ENCODE results near the gene ABRAXAS1. TPM values are rescaled to one million over a fixed set of nuclear protein-coding genes. Genes with fewer than 3 reads are reported as not detected.
A peak's percentile ranks its signal among the peaks of the same experiment; 100 is the strongest.
"Not testable (repeated sequence)": the region's sequence is repeated elsewhere in the genome, so short reads cannot be mapped to it uniquely, and the experiment has no call there.

The ABRAXAS1 gene
- total RNA-seq, 2 experiments from 2014 or later = 19.4 to 20.6 TPM

- intact Hi-C loops (cut with micrococcal nuclease) = no loop called here
- Mint-ChIP-seq H3K27me3 (no peaks in the 10 kb centered on the region), H3K36me3 (ENCODE audit: low read depth) (no peaks in the 10 kb centered on the region), H3K4me3 (no peak overlapping the region), H3K27ac (no peak overlapping the region), H3K4me1 (ENCODE audit: low read depth) (no peaks in the 10 kb centered on the region), H3K9me3 (no peaks in the 10 kb centered on the region)
- no peak for DNase-seq
- CTCF ChIA-PET = interaction anchor here (1.0 to 2.0 kb wide), 3 partner anchors 8 to 146 kb away, joined by 4 to 9 read pairs (median 7); no protein-coding TSS in a partner anchor
- ATAC-seq = no peak
- no peak for TF ChIP-seq CTCF (IDR thresholded peaks at IDR 0.05)
- POLR2A ChIA-PET = interaction anchor here (1.4 kb wide), 1 partner anchor 12 kb away, joined by 5 read pairs; no protein-coding TSS in a partner anchor
Observed at GRCh38 chr4:83498187-83498586, 13.3 kb upstream of the ABRAXAS1 start.

GRCh38 chr4:83496085-83496917 lies 11.4 kb upstream of the ABRAXAS1 start:
- H3K4me3 Mint-ChIP-seq; H3K9me3 Mint-ChIP-seq; H3K27me3 Mint-ChIP-seq; POLR2A ChIA-PET; H3K4me1 Mint-ChIP-seq (ENCODE audit: low read depth); H3K36me3 Mint-ChIP-seq (ENCODE audit: low read depth); H3K27ac Mint-ChIP-seq; ATAC-seq; intact Hi-C loops (cut with micrococcal nuclease); DNase-seq: not testable (repeated sequence)
- CTCF ChIA-PET = interaction anchor here (1.1 to 2.0 kb wide), 3 partner anchors 12 to 148 kb away, joined by 3 to 9 read pairs (median 3); no protein-coding TSS in a partner anchor

- Mint-ChIP-seq H3K4me1 (ENCODE audit: low read depth) (peaks cover 7% of the 10 kb centered on the region), H3K36me3 (ENCODE audit: low read depth) (no peaks in the 10 kb centered on the region), H3K27ac (no peak overlapping the region), H3K27me3 (no peaks in the 10 kb centered on the region), H3K4me3 (no peak overlapping the region), H3K9me3 (no peaks in the 10 kb centered on the region)
- intact Hi-C loops (cut with micrococcal nuclease) = no loop called here
- DNase-seq (peak; percentile 19), ATAC-seq (peak; percentile 75)
- ChIA-PET CTCF (interaction anchor here (0.7 to 3.5 kb wide), 14 partner anchors 9 to 161 kb away, joined by 3 to 23 read pairs (median 4); no protein-coding TSS in a partner anchor), POLR2A (no interaction called here)
- peak; percentile 95 for TF ChIP-seq CTCF (IDR thresholded peaks at IDR 0.05)
Observed at GRCh38 chr4:83490876-83491450, 6.1 kb upstream of the ABRAXAS1 start.

GRCh38 chr4:83489711-83490326 lies 4.9 kb upstream of the ABRAXAS1 start:
- no peaks in the 10 kb centered on the region for H3K27me3 Mint-ChIP-seq
- ChIA-PET POLR2A (no interaction called here), CTCF (interaction anchor here (0.9 to 3.5 kb wide), 6 partner anchors 9 to 154 kb away, joined by 3 to 23 read pairs (median 5); no protein-coding TSS in a partner anchor)
- no peak overlapping the region for H3K4me3 Mint-ChIP-seq
- no peak overlapping the region for H3K27ac Mint-ChIP-seq
- ATAC-seq = no peak
- intact Hi-C loops (cut with micrococcal nuclease) = no loop called here
- peaks cover 12% of the 10 kb centered on the region for H3K4me1 Mint-ChIP-seq (ENCODE audit: low read depth)
- DNase-seq = no peak
- H3K36me3 Mint-ChIP-seq (ENCODE audit: low read depth) = no peaks in the 10 kb centered on the region
- no peak for TF ChIP-seq CTCF (IDR thresholded peaks at IDR 0.05)
- H3K9me3 Mint-ChIP-seq = no peaks in the 10 kb centered on the region

GRCh38 chr4:83486457-83487129 lies 1.7 kb upstream of the ABRAXAS1 start:
- no peak for DNase-seq
- ATAC-seq = no peak
- H3K4me3 Mint-ChIP-seq = no peak overlapping the region
- no peaks in the 10 kb centered on the region for H3K36me3 Mint-ChIP-seq (ENCODE audit: low read depth)
- no peaks in the 10 kb centered on the region for H3K27me3 Mint-ChIP-seq
- ChIA-PET POLR2A (interaction anchor here (1.2 kb wide), 1 partner anchor 11 kb away, joined by 5 read pairs; no protein-coding TSS in a partner anchor), CTCF (interaction anchor here (1.6 to 1.7 kb wide), 2 partner anchors 23 to 153 kb away, joined by 4 to 5 read pairs; no protein-coding TSS in a partner anchor)
- peak overlapping the region; percentile 37 for H3K27ac Mint-ChIP-seq
- no peaks in the 10 kb centered on the region for H3K9me3 Mint-ChIP-seq
- peaks cover 20% of the 10 kb centered on the region for H3K4me1 Mint-ChIP-seq (ENCODE audit: low read depth)
- intact Hi-C loops (cut with micrococcal nuclease) = no loop called here
- no peak for TF ChIP-seq CTCF (IDR thresholded peaks at IDR 0.05)
